Tibial nerve (tissue), 4 donors: ENCODE measurements around the gene ABCC10. TPM values are rescaled to one million over a fixed set of nuclear protein-coding genes. Genes with fewer than 3 reads are reported as not detected.

Experiments
- DNase-seq, 2 donors: peaks; one replicate each; pipeline ENCODE4 v3.0.0-alpha.2; 2019; ENCODE audit warnings: low spot score in 2 of 2
- H3K27ac ChIP-seq, 4 donors: fragments of 200-600 bp; sonication (generic) in 3 of 4; one replicate each; pipeline ENCODE4 v1.5.1; 2017 to 2019; ENCODE audit warnings: mild to moderate bottlenecking in 1 of 4
- H3K27me3 ChIP-seq, 2 donors: fragments of 200-600 bp; sonication (generic) in 1 of 2; one replicate each; pipeline versions ENCODE4 v1.5.1 to v1.6.0; 2017 to 2019
- H3K36me3 ChIP-seq, 3 donors: fragments of 200-600 bp; sonication (generic); one replicate each; pipeline ENCODE4 v1.5.1; 2018 to 2019
- H3K4me1 ChIP-seq, 4 donors: fragments of 200-600 bp; sonication (generic) in 3 of 4; one replicate each; pipeline ENCODE4 v1.5.1; 2017 to 2019
- H3K4me3 ChIP-seq, 4 donors: fragments of 200-600 bp; sonication (generic) in 3 of 4; one replicate each; pipeline ENCODE4 v1.5.1; 2017 to 2019; ENCODE audit warnings: mild to moderate bottlenecking in 1 of 4, moderate library complexity in 1 of 4
- H3K9me3 ChIP-seq, 4 donors: fragments of 200-600 bp; sonication (generic) in 3 of 4; one replicate each; pipeline ENCODE4 v1.5.1; 2017 to 2019
- CTCF ChIP-seq, 5 experiments: fragments of 200-600 bp in 3 of 5; fragments of 450-650 bp in 2 of 5; sonication (generic) in 3 of 5; IDR thresholded peaks; one replicate each; pipeline ENCODE4 v1.5.1; 2016 to 2019; ENCODE audit warnings: antibody characterized with exemption in 5 of 5, mild to moderate bottlenecking in 3 of 5, moderate library complexity in 2 of 5
- EP300 ChIP-seq, 2 donors: sonication (generic); formaldehyde crosslinking; IDR thresholded peaks; one replicate each; pipeline ENCODE4 v1.6.1; 2017; ENCODE audit warnings: antibody characterized with exemption in 2 of 2, mild to moderate bottlenecking in 1 of 2
- POLR2A ChIP-seq, 2 donors: fragments of 450-650 bp; IDR thresholded peaks; one replicate each; pipeline ENCODE4 v1.6.1; 2017; ENCODE audit warnings: antibody characterized with exemption in 2 of 2, mild to moderate bottlenecking in 2 of 2, moderate library complexity in 2 of 2
- WGBS, 2 donors: methylation state at CpG; one replicate each; pipeline ENCODE4 v1.1.5; 2018; 5-methylcytosine and 5-hydroxymethylcytosine counted together
- total RNA-seq, 4 donors: library from RNA; depleted of rRNA; stranded (reverse); fragments of >200 nt; gene quantifications; one replicate each; pipeline ENCODE4 v1.1.0, GENCODE V29; 2016

Gene ABCC10
- total RNA-seq, 4 donors from 2014 or later = 14.9 to 35.9 (median 27.1) TPM

- Histone ChIP-seq H3K4me3 (no peak overlapping the region), H3K4me1 (peaks cover 0 to 44% (median 21%) of the 10 kb centered on the region in 4 donors), H3K27me3 (no peaks in the 10 kb centered on the region), H3K36me3 (no peaks in the 10 kb centered on the region), H3K9me3 (no peaks in the 10 kb centered on the region), H3K27ac (peak overlapping the region in 3 of 4 donors; percentile 13 to 84 (median 63))
- no peak for DNase-seq
- TF ChIP-seq CTCF (IDR thresholded peaks at IDR 0.05) (no peak), EP300 (IDR thresholded peaks at IDR 0.05) (no peak)
- 40 to 51% methylated on average over 3 of the region's 3 CpGs for WGBS, 2 donors
Observed at GRCh38 chr6:43492673-43493072, 65.3 kb downstream of the ABCC10 start.

- H3K27me3 ChIP-seq = no peaks in the 10 kb centered on the region
- no peak overlapping the region for H3K4me3 ChIP-seq
- H3K4me1 ChIP-seq = peaks cover 0 to 44% (median 21%) of the 10 kb centered on the region in 4 donors
- WGBS, 2 donors = 72 to 92% methylated on average over 2 of the region's 2 CpGs
- no peak for DNase-seq
- peaks cover 0 to 5% (median 0%) of the 10 kb centered on the region in 3 donors for H3K36me3 ChIP-seq
- no peaks in the 10 kb centered on the region for H3K9me3 ChIP-seq
- H3K27ac ChIP-seq = peak overlapping the region in 3 of 4 donors; percentile 13 to 84 (median 63)
- TF ChIP-seq CTCF (IDR thresholded peaks at IDR 0.05) (no peak), EP300 (IDR thresholded peaks at IDR 0.05) (no peak), POLR2A (IDR thresholded peaks at IDR 0.05) (no peak)
Observed at GRCh38 chr6:43493230-43493629, 65.9 kb downstream of the ABCC10 start.

- DNase-seq = no peak
- no peak for TF ChIP-seq EP300 (IDR thresholded peaks at IDR 0.05)
- no peak for TF ChIP-seq CTCF (IDR thresholded peaks at IDR 0.05)
- no peak for TF ChIP-seq POLR2A (IDR thresholded peaks at IDR 0.05)
- H3K9me3 ChIP-seq = no peaks in the 10 kb centered on the region
- H3K4me1 ChIP-seq = peaks cover 0 to 44% (median 19%) of the 10 kb centered on the region in 4 donors
- peak overlapping the region in 2 of 4 donors; percentile 63 to 84 for H3K27ac ChIP-seq
- peaks cover 0 to 11% (median 0%) of the 10 kb centered on the region in 3 donors for H3K36me3 ChIP-seq
- WGBS, 2 donors = 59 to 63% methylated on average over 7 of the region's 7 CpGs
- H3K27me3 ChIP-seq = no peaks in the 10 kb centered on the region
- H3K4me3 ChIP-seq = no peak overlapping the region
Observed at GRCh38 chr6:43493833-43494232, 66.5 kb downstream of the ABCC10 start.

- no peak for DNase-seq
- H3K36me3 ChIP-seq = peaks cover 0 to 16% (median 3%) of the 10 kb centered on the region in 3 donors
- TF ChIP-seq CTCF (IDR thresholded peaks at IDR 0.05) (no peak), EP300 (IDR thresholded peaks at IDR 0.05) (no peak), POLR2A (IDR thresholded peaks at IDR 0.05) (no peak)
- 83 to 89% methylated on average over 6 of the region's 6 CpGs for WGBS, 2 donors
- H3K27ac ChIP-seq = peak overlapping the region in 2 of 4 donors; percentile 63 to 84
- no peak overlapping the region for H3K4me3 ChIP-seq
- H3K27me3 ChIP-seq = no peaks in the 10 kb centered on the region
- no peaks in the 10 kb centered on the region for H3K9me3 ChIP-seq
- peaks cover 0 to 44% (median 18%) of the 10 kb centered on the region in 4 donors for H3K4me1 ChIP-seq
Observed at GRCh38 chr6:43494321-43494720, 67.0 kb downstream of the ABCC10 start.

- H3K27ac ChIP-seq = peak overlapping the region in 2 of 4 donors; percentile 5 to 84
- H3K9me3 ChIP-seq = no peaks in the 10 kb centered on the region
- DNase-seq = no peak
- WGBS, 2 donors = 90 to 91% methylated on average over 4 of the region's 4 CpGs
- no peaks in the 10 kb centered on the region for H3K27me3 ChIP-seq
- H3K4me3 ChIP-seq = no peak overlapping the region
- H3K36me3 ChIP-seq = peaks cover 0 to 20% (median 3%) of the 10 kb centered on the region in 3 donors
- H3K4me1 ChIP-seq = peaks cover 0 to 44% (median 18%) of the 10 kb centered on the region in 4 donors
- TF ChIP-seq CTCF (IDR thresholded peaks at IDR 0.05) (no peak), POLR2A (IDR thresholded peaks at IDR 0.05) (no peak), EP300 (IDR thresholded peaks at IDR 0.05) (no peak)
Observed at GRCh38 chr6:43494766-43495165, 67.4 kb downstream of the ABCC10 start.
